GM18511 (cell line): ENCODE measurements around the gene FBXW11.
A peak's percentile ranks its signal among the peaks of the same experiment; 100 is the strongest.

Source experiments
- ATAC-seq: cut with Tn5 transposase; IDR thresholded peaks from one replicate; pipeline ENCODE4 v1.9.1; 2021; ENCODE audit warnings: mild to moderate bottlenecking, moderate library complexity; ENCODE audit not compliant: unreplicated experiment

FBXW11 gene

GRCh38 chr5:171986772-171987171 lies 19.7 kb downstream of the FBXW11 start:
- ATAC-seq = no peak

GRCh38 chr5:171984748-171985419 lies 21.6 kb downstream of the FBXW11 start:
- ATAC-seq = peak; percentile 52

- no peak for ATAC-seq
These were observed 24.6 kb downstream of the FBXW11 start for GRCh38 chr5:171981847-171982246.

GRCh38 chr5:171980792-171981191 lies 25.6 kb downstream of the FBXW11 start:
- no peak for ATAC-seq

- ATAC-seq = no peak
These were observed 26.8 kb downstream of the FBXW11 start for GRCh38 chr5:171979606-171980005.

- ATAC-seq = peak; percentile 69
These were observed 27.9 kb downstream of the FBXW11 start for GRCh38 chr5:171978519-171978918.

GRCh38 chr5:171978016-171978415 lies 28.4 kb downstream of the FBXW11 start:
- peak; percentile 55 for ATAC-seq

GRCh38 chr5:171977244-171977950 lies 29.0 kb downstream of the FBXW11 start:
- ATAC-seq = peak; percentile 27

GRCh38 chr5:171975877-171976667 lies 30.4 kb downstream of the FBXW11 start:
- no peak for ATAC-seq

GRCh38 chr5:171975262-171975876 lies 31.1 kb downstream of the FBXW11 start:
- ATAC-seq = no peak

GRCh38 chr5:171970826-171971225 lies 35.6 kb downstream of the FBXW11 start:
- ATAC-seq = no peak

GRCh38 chr5:171969288-171969880 lies 37.1 kb downstream of the FBXW11 start:
- ATAC-seq = no peak

GRCh38 chr5:171968531-171968930 lies 37.9 kb downstream of the FBXW11 start:
- ATAC-seq = peak; percentile 44

GRCh38 chr5:171966964-171967363 lies 39.5 kb downstream of the FBXW11 start:
- ATAC-seq = no peak

GRCh38 chr5:171966270-171966669 lies 40.2 kb downstream of the FBXW11 start:
- ATAC-seq = no peak

GRCh38 chr5:171965745-171966144 lies 40.7 kb downstream of the FBXW11 start:
- ATAC-seq = no peak

GRCh38 chr5:171963416-171963815 lies 43.0 kb downstream of the FBXW11 start:
- no peak for ATAC-seq

- ATAC-seq = peak; percentile 78
These were observed 45.3 kb downstream of the FBXW11 start for GRCh38 chr5:171961117-171961516.

GRCh38 chr5:171957591-171958251 lies 48.7 kb downstream of the FBXW11 start:
- peak; percentile 57 for ATAC-seq

GRCh38 chr5:171956887-171957495 lies 49.4 kb downstream of the FBXW11 start:
- no peak for ATAC-seq
